Omental fat pad (tissue), 4 donors: ENCODE results near the gene HDAC1. TPM values are rescaled to one million over a fixed set of nuclear protein-coding genes. Genes with fewer than 3 reads are reported as not detected.

Experiments used
- ATAC-seq: fragments of 150-250 bp; one replicate; pipeline ENCODE4 v1.9.1; 2016; ENCODE audit warnings: mild to moderate bottlenecking, moderate library complexity; ENCODE audit not compliant: low FRiP score
- DNase-seq: peaks from one replicate; pipeline ENCODE4 v3.0.0-alpha.2; 2019; ENCODE audit warnings: low spot score
- CTCF ChIP-seq, 3 donors: fragments of 450-650 bp; IDR thresholded peaks; one replicate each; pipeline ENCODE4 v1.5.1; 2016 to 2017; ENCODE audit warnings: antibody characterized with exemption in 3 of 3, mild to moderate bottlenecking in 3 of 3, moderate library complexity in 2 of 3
- total RNA-seq, 4 donors: library from RNA; depleted of rRNA; stranded (reverse); fragments of >200 nt; gene quantifications; one replicate each; pipeline ENCODE4 v1.1.0, GENCODE V29; 2016

HDAC1 gene
- total RNA-seq, 4 donors from 2014 or later = 32.3 to 52.6 (median 39.5) TPM

GRCh38 chr1:32336591-32336932, 44.7 kb downstream of the HDAC1 start:
- DNase-seq (no peak), ATAC-seq (peak; percentile 2)
- TF ChIP-seq CTCF (IDR thresholded peaks at IDR 0.05) = no peak

- no peak for DNase-seq
- no peak for ATAC-seq
- no peak for TF ChIP-seq CTCF (IDR thresholded peaks at IDR 0.05)
These were observed 45.2 kb downstream of the HDAC1 start for GRCh38 chr1:32336963-32337675.

- ATAC-seq (no peak), DNase-seq (no peak)
- TF ChIP-seq CTCF (IDR thresholded peaks at IDR 0.05) = no peak
These were observed 46.2 kb downstream of the HDAC1 start for GRCh38 chr1:32337855-32338636.

- no peak for TF ChIP-seq CTCF (IDR thresholded peaks at IDR 0.05)
- ATAC-seq = no peak
- DNase-seq = no peak
These were observed 46.8 kb downstream of the HDAC1 start for GRCh38 chr1:32338637-32339145.

- no peak for DNase-seq
- TF ChIP-seq CTCF (IDR thresholded peaks at IDR 0.05) = no peak
- ATAC-seq = no peak
These were observed 47.6 kb downstream of the HDAC1 start for GRCh38 chr1:32339363-32339978.

- ATAC-seq (no peak), DNase-seq (no peak)
- no peak for TF ChIP-seq CTCF (IDR thresholded peaks at IDR 0.05)
These were observed 49.4 kb downstream of the HDAC1 start for GRCh38 chr1:32341186-32341757.
